ENCODE results near the gene EGF. TPM values are rescaled to one million over a fixed set of nuclear protein-coding genes. Genes with fewer than 3 reads are reported as not detected.

The EGF gene
- polyA plus RNA-seq, 2 of the 4 experiments (the other 2 are of a cell fraction), result 0.59 to 0.98 TPM

DNA sequence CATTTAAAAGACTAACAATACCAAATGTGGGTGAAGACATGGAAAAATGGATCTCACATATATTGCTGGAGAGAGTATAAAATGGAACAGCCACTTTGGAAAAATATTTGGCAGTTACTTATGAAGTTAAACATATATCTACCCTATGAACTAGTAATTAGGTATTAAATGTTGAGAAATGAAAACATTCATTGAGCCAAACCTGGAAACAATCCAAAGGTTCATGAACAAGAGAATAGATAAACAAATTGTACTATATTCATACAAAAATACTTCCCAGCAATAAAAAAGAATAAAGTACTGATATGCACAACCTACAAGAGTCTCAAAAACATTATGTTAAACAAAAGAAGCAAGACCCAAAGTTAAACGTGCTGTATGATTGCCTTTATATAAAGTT is 4.0 kb upstream of the EGF start (continued):
- TF ChIP-seq, protein P1, sequence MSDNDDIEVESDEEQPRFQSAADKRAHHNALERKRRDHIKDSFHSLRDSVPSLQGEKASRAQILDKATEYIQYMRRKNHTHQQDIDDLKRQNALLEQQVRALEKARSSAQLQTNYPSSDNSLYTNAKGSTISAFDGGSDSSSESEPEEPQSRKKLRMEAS (IDR thresholded peaks at IDR 0.05), result no peak

DNA sequence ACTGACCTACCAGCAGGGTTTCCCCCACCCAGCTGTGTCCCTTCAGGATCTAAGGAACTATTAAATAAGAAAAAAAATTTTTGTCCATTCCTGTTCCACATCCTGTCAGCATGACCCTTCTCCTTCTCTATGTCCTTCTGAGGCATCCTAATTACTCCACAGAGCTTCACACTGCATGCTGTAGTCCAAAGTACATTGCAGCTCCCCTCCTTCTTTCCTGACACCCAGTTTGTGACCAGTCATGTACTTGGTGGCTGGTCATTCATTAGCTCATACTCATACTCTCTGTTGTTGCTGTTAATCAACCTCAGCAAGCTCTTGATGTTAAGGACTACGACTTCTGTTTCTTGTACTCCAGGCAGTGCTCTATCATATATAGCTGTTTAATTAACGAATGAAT is 2.4 kb upstream of the EGF start:
- Histone ChIP-seq H3K9me3 (no peaks in the 10 kb centered on the region), H3K4me1 (0 out of 3 replicates have a peak, but pooled peaks cover 6% of the 10 kb centered on the region), H3K4me2 (no peak overlapping the region), H3K4me3 (no peak overlapping the region), H3K27ac (no peak overlapping the region)
- ChIA-PET CTCF (no interaction called here), POLR2A (no interaction called here)
- no peak for TF ChIP-seq TFCP2L1 (CRISPR knock-in tag; IDR thresholded peaks at IDR 0.05)
- ATAC-seq (no peak), DNase-seq (ENCODE audit: low read depth in 1 of 2, low spot score in 1 of 2) (no peak), FAIRE-seq (no peak)
- 23% methylated on average over 2 of the region's 2 CpGs for WGBS (ENCODE audit: missing lambda C conversion rate)

DNA sequence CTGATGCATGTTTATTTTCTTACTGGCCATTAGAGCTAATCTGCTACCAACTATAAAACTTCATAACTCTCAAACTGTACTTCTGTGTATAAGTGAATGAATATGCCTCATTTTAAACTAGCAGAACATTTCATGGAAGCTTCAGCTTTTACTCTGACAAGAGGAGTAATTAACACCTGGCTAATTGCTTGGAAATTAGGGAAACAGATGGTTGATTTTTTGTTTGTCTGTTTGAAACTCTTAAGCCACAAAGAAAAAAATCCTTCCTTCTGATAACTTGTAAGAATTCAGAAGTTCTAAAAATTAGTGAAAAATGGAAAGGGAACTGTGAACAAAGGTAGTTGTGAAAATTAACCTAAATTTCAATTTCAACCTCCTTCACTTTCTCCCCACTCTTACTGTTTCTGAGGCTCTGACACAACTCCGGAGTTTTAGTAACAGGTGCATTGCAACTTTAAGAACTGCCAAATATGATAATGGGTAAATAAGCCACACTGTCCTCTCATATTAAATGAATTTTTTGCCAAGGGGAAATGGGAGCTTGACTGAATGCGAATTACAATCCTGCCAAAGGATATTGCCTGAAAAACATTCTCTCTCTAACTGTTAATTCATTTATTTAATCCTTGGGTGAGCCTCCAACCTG is 1.0 kb downstream of the EGF start:
- H3K4me3 ChIP-seq, result no peak overlapping the region
- WGBS (ENCODE audit: missing lambda C conversion rate), result 78% methylated on average over 2 of the region's 2 CpGs
- ATAC-seq (no peak), FAIRE-seq (no peak), DNase-seq (ENCODE audit: low read depth in 1 of 2, low spot score in 1 of 2) (no peak)
- ChIA-PET POLR2A (interaction anchor here (1.1 kb wide), 1 partner anchor 7 kb away, joined by 3 read pairs; no protein-coding TSS in a partner anchor), CTCF (interaction anchor here (1.1 kb wide), 1 partner anchor 88 kb away, joined by 3 read pairs; no protein-coding TSS in a partner anchor)
- H3K9me3 ChIP-seq, result no peaks in the 10 kb centered on the region
- no peak overlapping the region; a peak in 1 of 6 replicates for H3K27ac ChIP-seq
- H3K4me2 ChIP-seq, result no peak overlapping the region
- H3K4me1 ChIP-seq, result 0 out of 3 replicates have a peak, but pooled peaks cover 6% of the 10 kb centered on the region
- TF ChIP-seq EHMT2 (IDR thresholded peaks at IDR 0.05; ENCODE audit: low read depth), result no peak
- TF ChIP-seq JUN (IDR thresholded peaks at IDR 0.05), result no peak
- TF ChIP-seq TP53 (CRISPR knock-in tag; IDR thresholded peaks at IDR 0.05), result no peak
- TF ChIP-seq NFE2L2 (conservative IDR thresholded peaks at IDR 0.05; ENCODE audit: low read length), result no peak
- no peak for TF ChIP-seq PHF8 (IDR thresholded peaks at IDR 0.05; ENCODE audit: borderline replicate concordance, low read depth)
- TF ChIP-seq ZNF302 (CRISPR knock-in tag; IDR thresholded peaks at IDR 0.05), result no peak
- TF ChIP-seq, protein P2, sequence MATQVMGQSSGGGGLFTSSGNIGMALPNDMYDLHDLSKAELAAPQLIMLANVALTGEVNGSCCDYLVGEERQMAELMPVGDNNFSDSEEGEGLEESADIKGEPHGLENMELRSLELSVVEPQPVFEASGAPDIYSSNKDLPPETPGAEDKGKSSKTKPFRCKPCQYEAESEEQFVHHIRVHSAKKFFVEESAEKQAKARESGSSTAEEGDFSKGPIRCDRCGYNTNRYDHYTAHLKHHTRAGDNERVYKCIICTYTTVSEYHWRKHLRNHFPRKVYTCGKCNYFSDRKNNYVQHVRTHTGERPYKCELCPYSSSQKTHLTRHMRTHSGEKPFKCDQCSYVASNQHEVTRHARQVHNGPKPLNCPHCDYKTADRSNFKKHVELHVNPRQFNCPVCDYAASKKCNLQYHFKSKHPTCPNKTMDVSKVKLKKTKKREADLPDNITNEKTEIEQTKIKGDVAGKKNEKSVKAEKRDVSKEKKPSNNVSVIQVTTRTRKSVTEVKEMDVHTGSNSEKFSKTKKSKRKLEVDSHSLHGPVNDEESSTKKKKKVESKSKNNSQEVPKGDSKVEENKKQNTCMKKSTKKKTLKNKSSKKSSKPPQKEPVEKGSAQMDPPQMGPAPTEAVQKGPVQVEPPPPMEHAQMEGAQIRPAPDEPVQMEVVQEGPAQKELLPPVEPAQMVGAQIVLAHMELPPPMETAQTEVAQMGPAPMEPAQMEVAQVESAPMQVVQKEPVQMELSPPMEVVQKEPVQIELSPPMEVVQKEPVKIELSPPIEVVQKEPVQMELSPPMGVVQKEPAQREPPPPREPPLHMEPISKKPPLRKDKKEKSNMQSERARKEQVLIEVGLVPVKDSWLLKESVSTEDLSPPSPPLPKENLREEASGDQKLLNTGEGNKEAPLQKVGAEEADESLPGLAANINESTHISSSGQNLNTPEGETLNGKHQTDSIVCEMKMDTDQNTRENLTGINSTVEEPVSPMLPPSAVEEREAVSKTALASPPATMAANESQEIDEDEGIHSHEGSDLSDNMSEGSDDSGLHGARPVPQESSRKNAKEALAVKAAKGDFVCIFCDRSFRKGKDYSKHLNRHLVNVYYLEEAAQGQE (IDR thresholded peaks at IDR 0.05), result no peak
- TF ChIP-seq, protein P3, sequence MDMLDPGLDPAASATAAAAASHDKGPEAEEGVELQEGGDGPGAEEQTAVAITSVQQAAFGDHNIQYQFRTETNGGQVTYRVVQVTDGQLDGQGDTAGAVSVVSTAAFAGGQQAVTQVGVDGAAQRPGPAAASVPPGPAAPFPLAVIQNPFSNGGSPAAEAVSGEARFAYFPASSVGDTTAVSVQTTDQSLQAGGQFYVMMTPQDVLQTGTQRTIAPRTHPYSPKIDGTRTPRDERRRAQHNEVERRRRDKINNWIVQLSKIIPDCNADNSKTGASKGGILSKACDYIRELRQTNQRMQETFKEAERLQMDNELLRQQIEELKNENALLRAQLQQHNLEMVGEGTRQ (IDR thresholded peaks at IDR 0.05), result no peak

DNA sequence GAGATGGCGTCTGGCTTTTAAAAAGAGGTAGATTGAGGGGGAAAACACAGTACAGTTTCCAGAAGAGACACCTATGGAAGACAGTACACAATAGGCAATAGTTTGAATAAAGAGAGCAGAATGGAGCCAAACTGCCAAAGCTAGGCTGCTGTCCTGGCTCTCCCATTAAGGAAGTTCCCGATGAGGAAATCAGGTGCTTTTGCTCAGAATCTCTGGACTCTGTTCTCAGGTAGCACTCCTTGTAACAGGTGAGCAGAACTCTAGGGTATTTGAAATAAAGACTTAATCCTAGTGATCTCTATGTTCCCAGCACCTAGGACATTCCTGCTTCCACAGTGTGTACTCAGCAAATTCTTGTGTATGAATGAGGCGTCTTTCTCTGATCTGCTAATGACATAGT is 1.6 kb downstream of the EGF start:
- 66% methylated on average over 3 of the region's 3 CpGs for WGBS (ENCODE audit: missing lambda C conversion rate)
- DNase-seq (ENCODE audit: low read depth in 1 of 2, low spot score in 1 of 2) (no peak), FAIRE-seq (no peak), ATAC-seq (no peak)
- H3K4me1 ChIP-seq, result 0 out of 3 replicates have a peak, but pooled peaks cover 6% of the 10 kb centered on the region
- ChIA-PET POLR2A (no interaction called here), CTCF (interaction anchor here (1.1 kb wide), 1 partner anchor 88 kb away, joined by 3 read pairs; no protein-coding TSS in a partner anchor)
- H3K4me2 ChIP-seq, result no peak overlapping the region
- no peaks in the 10 kb centered on the region for H3K9me3 ChIP-seq
- no peak for TF ChIP-seq EHF (CRISPR knock-in tag; IDR thresholded peaks at IDR 0.05)
- TF ChIP-seq NR3C1 (IDR thresholded peaks at IDR 0.05), result no peak
- TF ChIP-seq ZSCAN20 (CRISPR knock-in tag; IDR thresholded peaks at IDR 0.05), result no peak
- no peak for TF ChIP-seq RAD21 (conservative IDR thresholded peaks at IDR 0.05 in 1 of 2, IDR thresholded peaks at IDR 0.05 in 1 of 2)
- no peak for TF ChIP-seq RFX5 (IDR thresholded peaks at IDR 0.05)
- TF ChIP-seq RCOR1 (IDR thresholded peaks at IDR 0.05; ENCODE audit: low read depth, low read length), result no peak
- TF ChIP-seq CBX2 (IDR thresholded peaks at IDR 0.05; ENCODE audit: borderline replicate concordance, low read depth), result no peak
- TF ChIP-seq, protein P4, sequence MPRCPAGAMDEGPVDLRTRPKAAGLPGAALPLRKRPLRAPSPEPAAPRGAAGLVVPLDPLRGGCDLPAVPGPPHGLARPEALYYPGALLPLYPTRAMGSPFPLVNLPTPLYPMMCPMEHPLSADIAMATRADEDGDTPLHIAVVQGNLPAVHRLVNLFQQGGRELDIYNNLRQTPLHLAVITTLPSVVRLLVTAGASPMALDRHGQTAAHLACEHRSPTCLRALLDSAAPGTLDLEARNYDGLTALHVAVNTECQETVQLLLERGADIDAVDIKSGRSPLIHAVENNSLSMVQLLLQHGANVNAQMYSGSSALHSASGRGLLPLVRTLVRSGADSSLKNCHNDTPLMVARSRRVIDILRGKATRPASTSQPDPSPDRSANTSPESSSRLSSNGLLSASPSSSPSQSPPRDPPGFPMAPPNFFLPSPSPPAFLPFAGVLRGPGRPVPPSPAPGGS (IDR thresholded peaks at IDR 0.05), result no peak
- TF ChIP-seq, protein P5, sequence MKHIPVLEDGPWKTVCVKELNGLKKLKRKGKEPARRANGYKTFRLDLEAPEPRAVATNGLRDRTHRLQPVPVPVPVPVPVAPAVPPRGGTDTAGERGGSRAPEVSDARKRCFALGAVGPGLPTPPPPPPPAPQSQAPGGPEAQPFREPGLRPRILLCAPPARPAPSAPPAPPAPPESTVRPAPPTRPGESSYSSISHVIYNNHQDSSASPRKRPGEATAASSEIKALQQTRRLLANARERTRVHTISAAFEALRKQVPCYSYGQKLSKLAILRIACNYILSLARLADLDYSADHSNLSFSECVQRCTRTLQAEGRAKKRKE (CRISPR knock-in tag; IDR thresholded peaks at IDR 0.05; ENCODE audit: low read depth), result no peak
- H3K4me3 ChIP-seq, result no peak overlapping the region
- no peak overlapping the region for H3K27ac ChIP-seq
